ENCODE results near the gene SELENOM. TPM values are rescaled to one million over a fixed set of nuclear protein-coding genes. Genes with fewer than 3 reads are reported as not detected.
A peak's percentile ranks its signal among the peaks of the same experiment; 100 is the strongest.

The SELENOM gene
- total RNA-seq, 4 donors from 2014 or later, result 941 to 2,300 (median 1,432) TPM

- H3K9me3 ChIP-seq, result no peaks in the 10 kb centered on the region
- peak overlapping the region; percentile 97 to 100 (median 99) for H3K27ac ChIP-seq
- H3K4me3 ChIP-seq, result no peak overlapping the region
- peak; percentile 81 for ATAC-seq
- H3K4me1 ChIP-seq, result peaks cover 13 to 92% (median 58%) of the 10 kb centered on the region in 3 donors
- H3K36me3 ChIP-seq, result peaks cover 0 to 69% of the 10 kb centered on the region in 2 donors
- H3K27me3 ChIP-seq, result no peaks in the 10 kb centered on the region
- 19 to 24% methylated on average over 2 to 5 of the region's 8 CpGs for WGBS, 2 donors (ENCODE audit: low coverage in 1 of 2)
- TF ChIP-seq EP300 (IDR thresholded peaks at IDR 0.05) (no peak), POLR2AphosphoS5 (IDR thresholded peaks at IDR 0.05) (peak; percentile 98), CTCF (IDR thresholded peaks at IDR 0.05) (no peak), POLR2A (IDR thresholded peaks at IDR 0.05) (peak in 1 of 2 donors; percentile 0)
These were observed 4.8 kb downstream of the SELENOM start for GRCh38 chr22:31102441-31103081.

GRCh38 chr22:31100762-31101525 is 6.4 kb downstream of the SELENOM start:
- Histone ChIP-seq H3K27ac (peak overlapping the region; percentile 89 to 100 (median 98)), H3K27me3 (no peaks in the 10 kb centered on the region), H3K4me3 (no peak overlapping the region), H3K9me3 (no peaks in the 10 kb centered on the region), H3K4me1 (peaks cover 15 to 100% (median 71%) of the 10 kb centered on the region in 3 donors), H3K36me3 (peaks cover 0 to 85% of the 10 kb centered on the region in 2 donors)
- ATAC-seq, result no peak
- TF ChIP-seq POLR2A (IDR thresholded peaks at IDR 0.05) (no peak), POLR2AphosphoS5 (IDR thresholded peaks at IDR 0.05) (no peak)
- WGBS, 2 donors (ENCODE audit: low coverage in 1 of 2), result 46 to 82% methylated on average over 2 of the region's 18 CpGs

GRCh38 chr22:31099841-31100761 is 7.3 kb downstream of the SELENOM start:
- H3K4me1 ChIP-seq, result peaks cover 15 to 100% (median 66%) of the 10 kb centered on the region in 3 donors
- H3K36me3 ChIP-seq, result peaks cover 0 to 89% of the 10 kb centered on the region in 2 donors
- TF ChIP-seq POLR2A (IDR thresholded peaks at IDR 0.05) (no peak), EP300 (IDR thresholded peaks at IDR 0.05) (no peak), POLR2AphosphoS5 (IDR thresholded peaks at IDR 0.05) (no peak), CTCF (IDR thresholded peaks at IDR 0.05) (no peak)
- peak overlapping the region in 1 of 2 donors; percentile 8 for H3K4me3 ChIP-seq
- peak overlapping the region; percentile 89 to 100 (median 98) for H3K27ac ChIP-seq
- H3K9me3 ChIP-seq, result no peaks in the 10 kb centered on the region
- H3K27me3 ChIP-seq, result no peaks in the 10 kb centered on the region
- ATAC-seq, result no peak
- 73 to 82% methylated on average over 5 to 13 of the region's 34 CpGs for WGBS, 2 donors (ENCODE audit: low coverage in 1 of 2)

- H3K4me1 ChIP-seq, result peaks cover 15 to 100% (median 62%) of the 10 kb centered on the region in 3 donors
- WGBS, 2 donors (ENCODE audit: low coverage in 1 of 2), result 80% methylated on average over 1 of the region's 6 CpGs; no CpG with 5 or more reads in 1 of the 2 donors
- H3K4me3 ChIP-seq, result peak overlapping the region in 1 of 2 donors; percentile 12
- no peaks in the 10 kb centered on the region for H3K27me3 ChIP-seq
- TF ChIP-seq POLR2AphosphoS5 (IDR thresholded peaks at IDR 0.05) (peak; percentile 75), EP300 (IDR thresholded peaks at IDR 0.05) (no peak), CTCF (IDR thresholded peaks at IDR 0.05) (no peak)
- H3K9me3 ChIP-seq, result no peaks in the 10 kb centered on the region
- H3K27ac ChIP-seq, result peak overlapping the region; percentile 89 to 100 (median 98)
- H3K36me3 ChIP-seq, result peaks cover 0 to 89% of the 10 kb centered on the region in 2 donors
- ATAC-seq, result no peak
These were observed 8.0 kb downstream of the SELENOM start for GRCh38 chr22:31099386-31099785.
